ENCODE data around the gene HTR3D.

GRCh38 chr3:184078851-184079250 lies 47.3 kb downstream of the HTR3D start:
- TF ChIP-seq CTCF (conservative IDR thresholded peaks at IDR 0.05 in 1 of 2, IDR thresholded peaks at IDR 0.05 in 1 of 2; ENCODE audit: extremely low read depth in 1 of 2, insufficient read depth in 1 of 2, low read depth in 1 of 2, low read length in 2 of 2) (no peak), EZH2 (IDR thresholded peaks at IDR 0.05; ENCODE audit: borderline replicate concordance, low read length) (no peak)

Measured in mammary epithelial cell (primary cell).